ENCODE data around the gene CCDC27. TPM values are rescaled to one million over a fixed set of nuclear protein-coding genes. Genes with fewer than 3 reads are reported as not detected.

Gene CCDC27
- total RNA-seq, 1 donor from 2014 or later = not detected

DNA sequence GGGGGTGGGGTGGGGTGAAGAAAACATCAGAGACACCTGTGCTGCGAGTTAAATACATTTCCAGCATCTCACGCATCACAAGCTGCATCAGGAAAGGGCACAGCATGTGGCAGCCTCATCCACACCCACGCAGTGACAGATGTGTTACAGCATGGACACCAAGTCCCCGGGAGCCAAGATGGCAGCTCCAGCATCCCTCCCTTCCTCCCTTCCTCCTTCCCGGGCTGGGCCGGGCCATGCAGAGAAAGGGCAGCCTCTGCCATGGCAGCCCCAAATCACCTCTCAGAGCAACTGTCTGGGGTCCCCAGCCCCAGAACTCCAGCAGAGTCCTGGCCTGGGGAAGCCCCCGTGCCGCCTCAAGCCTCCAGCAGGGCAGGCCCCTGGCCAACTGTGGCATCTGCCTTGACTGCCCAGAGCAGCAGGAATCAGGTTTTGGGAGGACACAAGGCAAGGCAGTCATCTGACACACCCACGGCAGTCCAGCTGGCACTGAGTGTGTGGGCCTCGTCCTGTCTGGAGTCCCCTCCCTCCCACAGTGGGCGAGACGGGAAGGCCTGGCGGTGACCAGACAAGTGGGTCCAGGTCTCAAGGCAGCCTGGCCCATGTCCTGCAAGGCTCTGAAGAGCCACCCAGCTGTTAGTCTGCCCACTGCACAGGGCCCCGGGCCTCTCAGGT, 26.5 kb downstream of the CCDC27 start:
- FAIRE-seq (no peak), DNase-seq (ENCODE audit: low read depth) (no peak)
- peaks cover 8% of the 10 kb centered on the region for H3K36me3 Mint-ChIP-seq (ENCODE audit: low read depth, unreplicated experiment)
- H3K9ac ChIP-seq (ENCODE audit: low read length) = no peak overlapping the region
- H3K27me3 Mint-ChIP-seq (ENCODE audit: low read depth, unreplicated experiment) = no peaks in the 10 kb centered on the region
- H3K9me3 Mint-ChIP-seq (ENCODE audit: unreplicated experiment) = no peaks in the 10 kb centered on the region
- H3K79me2 ChIP-seq (ENCODE audit: insufficient read depth, low read length) = no peaks in the 10 kb centered on the region
- H3K27ac Mint-ChIP-seq (ENCODE audit: unreplicated experiment) = no peak overlapping the region
- peaks cover 11% of the 10 kb centered on the region for H3K4me1 ChIP-seq (ENCODE audit: insufficient read depth, low read length)
- H3K4me2 ChIP-seq (ENCODE audit: low read length) = no peak overlapping the region
- H4K20me1 ChIP-seq (ENCODE audit: insufficient read depth, low read length) = peaks cover 7% of the 10 kb centered on the region
- no peak overlapping the region for H3K27ac ChIP-seq (ENCODE audit: low read depth, low read length)
- peaks cover 25% of the 10 kb centered on the region for H3K36me3 ChIP-seq (ENCODE audit: insufficient read depth, low read length)
- TF ChIP-seq EZH2 (IDR thresholded peaks at IDR 0.05; ENCODE audit: insufficient read depth, low read length) = no peak
- TF ChIP-seq, protein P1, sequence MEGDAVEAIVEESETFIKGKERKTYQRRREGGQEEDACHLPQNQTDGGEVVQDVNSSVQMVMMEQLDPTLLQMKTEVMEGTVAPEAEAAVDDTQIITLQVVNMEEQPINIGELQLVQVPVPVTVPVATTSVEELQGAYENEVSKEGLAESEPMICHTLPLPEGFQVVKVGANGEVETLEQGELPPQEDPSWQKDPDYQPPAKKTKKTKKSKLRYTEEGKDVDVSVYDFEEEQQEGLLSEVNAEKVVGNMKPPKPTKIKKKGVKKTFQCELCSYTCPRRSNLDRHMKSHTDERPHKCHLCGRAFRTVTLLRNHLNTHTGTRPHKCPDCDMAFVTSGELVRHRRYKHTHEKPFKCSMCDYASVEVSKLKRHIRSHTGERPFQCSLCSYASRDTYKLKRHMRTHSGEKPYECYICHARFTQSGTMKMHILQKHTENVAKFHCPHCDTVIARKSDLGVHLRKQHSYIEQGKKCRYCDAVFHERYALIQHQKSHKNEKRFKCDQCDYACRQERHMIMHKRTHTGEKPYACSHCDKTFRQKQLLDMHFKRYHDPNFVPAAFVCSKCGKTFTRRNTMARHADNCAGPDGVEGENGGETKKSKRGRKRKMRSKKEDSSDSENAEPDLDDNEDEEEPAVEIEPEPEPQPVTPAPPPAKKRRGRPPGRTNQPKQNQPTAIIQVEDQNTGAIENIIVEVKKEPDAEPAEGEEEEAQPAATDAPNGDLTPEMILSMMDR (IDR thresholded peaks at IDR 0.05; ENCODE audit: insufficient read depth, low read depth, low read length) = no peak
- H2AFZ ChIP-seq (ENCODE audit: low read depth, low read length) = no peak overlapping the region
- H3K4me3 Mint-ChIP-seq (ENCODE audit: unreplicated experiment) = no peak overlapping the region
- H3K4me3 ChIP-seq (ENCODE audit: insufficient read depth, low read depth, low read length) = no peak overlapping the region
- no peaks in the 10 kb centered on the region for H3K9me3 ChIP-seq (ENCODE audit: insufficient read depth, low read depth, low read length)
- no peaks in the 10 kb centered on the region for H3K27me3 ChIP-seq (ENCODE audit: insufficient read depth, low read length)
- H3K4me1 Mint-ChIP-seq (ENCODE audit: low read depth, unreplicated experiment) = peaks cover 6% of the 10 kb centered on the region

DNA sequence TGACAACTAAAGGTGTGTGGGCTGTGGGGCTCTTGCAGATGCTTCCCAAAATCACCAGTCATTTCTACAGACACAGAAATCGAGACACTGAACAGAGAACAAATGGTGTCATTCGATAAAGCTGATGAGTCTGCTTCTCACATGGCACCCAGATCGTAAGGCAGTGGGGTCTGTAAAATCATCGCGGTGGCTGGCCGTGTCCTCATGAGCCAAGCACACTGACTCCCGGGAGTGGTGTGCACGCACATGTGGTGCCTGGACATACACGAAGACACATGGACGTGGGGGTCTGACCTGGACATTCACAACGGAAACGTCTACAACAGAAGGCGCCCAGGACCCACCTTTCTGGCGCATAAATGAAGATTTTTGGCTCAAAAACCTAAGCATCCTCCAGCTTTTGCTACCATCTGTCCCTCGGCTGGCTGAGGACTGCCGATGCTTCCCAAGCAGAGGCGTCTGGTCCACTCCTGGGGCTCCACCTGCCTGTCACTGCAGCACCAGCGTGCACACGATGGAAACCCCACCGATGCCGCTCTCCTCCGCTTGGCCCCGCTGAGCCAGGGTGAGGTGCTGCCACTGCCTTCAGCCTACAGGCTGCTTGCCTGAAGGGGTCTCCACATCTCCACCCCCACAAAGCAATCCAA, 27.1 kb downstream of the CCDC27 start:
- Mint-ChIP-seq H3K27me3 (ENCODE audit: low read depth, unreplicated experiment) (no peaks in the 10 kb centered on the region), H3K27ac (ENCODE audit: unreplicated experiment) (no peak overlapping the region), H3K4me1 (ENCODE audit: low read depth, unreplicated experiment) (peaks cover 5% of the 10 kb centered on the region), H3K36me3 (ENCODE audit: low read depth, unreplicated experiment) (peaks cover 8% of the 10 kb centered on the region), H3K4me3 (ENCODE audit: unreplicated experiment) (no peak overlapping the region), H3K9me3 (ENCODE audit: unreplicated experiment) (no peaks in the 10 kb centered on the region)
- DNase-seq (ENCODE audit: low read depth) (no peak), FAIRE-seq (no peak)
- Histone ChIP-seq H2AFZ (ENCODE audit: low read depth, low read length) (no peak overlapping the region), H3K4me3 (ENCODE audit: insufficient read depth, low read depth, low read length) (no peak overlapping the region), H4K20me1 (ENCODE audit: insufficient read depth, low read length) (peaks cover 11% of the 10 kb centered on the region), H3K27ac (ENCODE audit: low read depth, low read length) (no peak overlapping the region), H3K27me3 (ENCODE audit: insufficient read depth, low read length) (no peaks in the 10 kb centered on the region), H3K4me1 (ENCODE audit: insufficient read depth, low read length) (peaks cover 11% of the 10 kb centered on the region), H3K9ac (ENCODE audit: low read length) (no peak overlapping the region), H3K79me2 (ENCODE audit: insufficient read depth, low read length) (no peaks in the 10 kb centered on the region), H3K4me2 (ENCODE audit: low read length) (no peak overlapping the region), H3K36me3 (ENCODE audit: insufficient read depth, low read length) (peaks cover 25% of the 10 kb centered on the region), H3K9me3 (ENCODE audit: insufficient read depth, low read depth, low read length) (no peaks in the 10 kb centered on the region)
- no peak for TF ChIP-seq EZH2 (IDR thresholded peaks at IDR 0.05; ENCODE audit: insufficient read depth, low read length)
- TF ChIP-seq, protein P1 (IDR thresholded peaks at IDR 0.05; ENCODE audit: insufficient read depth, low read depth, low read length) = no peak

DNA sequence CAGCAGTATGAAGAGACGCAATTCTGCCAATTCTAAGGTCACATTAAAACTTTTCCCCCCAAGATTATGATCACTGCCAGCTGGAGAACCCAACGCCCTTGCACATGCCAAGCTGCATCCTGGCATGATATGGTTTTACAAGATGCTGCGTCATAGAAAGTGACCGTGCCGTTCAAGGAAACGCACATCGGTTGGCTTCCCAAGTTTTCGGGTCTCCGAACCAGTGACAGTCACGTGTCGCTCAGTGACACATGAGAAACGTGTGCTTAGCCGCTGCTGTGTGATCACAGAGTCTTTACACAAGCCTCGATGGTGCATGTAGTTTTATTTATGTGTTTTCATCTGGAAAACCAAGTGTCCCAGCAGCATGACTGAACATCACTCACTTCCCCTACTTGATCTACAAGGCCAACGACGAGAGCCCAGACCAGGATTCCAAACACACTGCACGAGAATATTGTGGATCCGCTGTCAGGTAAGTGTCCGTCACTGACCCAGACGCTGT, 27.7 kb downstream of the CCDC27 start:
- no peaks in the 10 kb centered on the region for H3K79me2 ChIP-seq (ENCODE audit: insufficient read depth, low read length)
- H3K9me3 ChIP-seq (ENCODE audit: insufficient read depth, low read depth, low read length) = no peaks in the 10 kb centered on the region
- peaks cover 10% of the 10 kb centered on the region for H3K4me1 ChIP-seq (ENCODE audit: insufficient read depth, low read length)
- peaks cover 3% of the 10 kb centered on the region for H3K4me1 Mint-ChIP-seq (ENCODE audit: low read depth, unreplicated experiment)
- peaks cover 8% of the 10 kb centered on the region for H3K36me3 Mint-ChIP-seq (ENCODE audit: low read depth, unreplicated experiment)
- H3K9me3 Mint-ChIP-seq (ENCODE audit: unreplicated experiment) = no peaks in the 10 kb centered on the region
- TF ChIP-seq EZH2 (IDR thresholded peaks at IDR 0.05; ENCODE audit: insufficient read depth, low read length) = no peak
- TF ChIP-seq, protein P1 (IDR thresholded peaks at IDR 0.05; ENCODE audit: insufficient read depth, low read depth, low read length) = no peak
- no peak overlapping the region for H3K4me2 ChIP-seq (ENCODE audit: low read length)
- H3K27me3 ChIP-seq (ENCODE audit: insufficient read depth, low read length) = no peaks in the 10 kb centered on the region
- FAIRE-seq (no peak), DNase-seq (ENCODE audit: low read depth) (no peak)
- no peak overlapping the region for H2AFZ ChIP-seq (ENCODE audit: low read depth, low read length)
- peaks cover 13% of the 10 kb centered on the region for H4K20me1 ChIP-seq (ENCODE audit: insufficient read depth, low read length)
- peaks cover 25% of the 10 kb centered on the region for H3K36me3 ChIP-seq (ENCODE audit: insufficient read depth, low read length)
- no peak overlapping the region for H3K4me3 ChIP-seq (ENCODE audit: insufficient read depth, low read depth, low read length)
- H3K27ac Mint-ChIP-seq (ENCODE audit: unreplicated experiment) = no peak overlapping the region
- H3K27me3 Mint-ChIP-seq (ENCODE audit: low read depth, unreplicated experiment) = no peaks in the 10 kb centered on the region
- H3K4me3 Mint-ChIP-seq (ENCODE audit: unreplicated experiment) = no peak overlapping the region
- H3K27ac ChIP-seq (ENCODE audit: low read depth, low read length) = no peak overlapping the region
- H3K9ac ChIP-seq (ENCODE audit: low read length) = no peak overlapping the region
